ENCODE data around the gene ATG4C.

DNA sequence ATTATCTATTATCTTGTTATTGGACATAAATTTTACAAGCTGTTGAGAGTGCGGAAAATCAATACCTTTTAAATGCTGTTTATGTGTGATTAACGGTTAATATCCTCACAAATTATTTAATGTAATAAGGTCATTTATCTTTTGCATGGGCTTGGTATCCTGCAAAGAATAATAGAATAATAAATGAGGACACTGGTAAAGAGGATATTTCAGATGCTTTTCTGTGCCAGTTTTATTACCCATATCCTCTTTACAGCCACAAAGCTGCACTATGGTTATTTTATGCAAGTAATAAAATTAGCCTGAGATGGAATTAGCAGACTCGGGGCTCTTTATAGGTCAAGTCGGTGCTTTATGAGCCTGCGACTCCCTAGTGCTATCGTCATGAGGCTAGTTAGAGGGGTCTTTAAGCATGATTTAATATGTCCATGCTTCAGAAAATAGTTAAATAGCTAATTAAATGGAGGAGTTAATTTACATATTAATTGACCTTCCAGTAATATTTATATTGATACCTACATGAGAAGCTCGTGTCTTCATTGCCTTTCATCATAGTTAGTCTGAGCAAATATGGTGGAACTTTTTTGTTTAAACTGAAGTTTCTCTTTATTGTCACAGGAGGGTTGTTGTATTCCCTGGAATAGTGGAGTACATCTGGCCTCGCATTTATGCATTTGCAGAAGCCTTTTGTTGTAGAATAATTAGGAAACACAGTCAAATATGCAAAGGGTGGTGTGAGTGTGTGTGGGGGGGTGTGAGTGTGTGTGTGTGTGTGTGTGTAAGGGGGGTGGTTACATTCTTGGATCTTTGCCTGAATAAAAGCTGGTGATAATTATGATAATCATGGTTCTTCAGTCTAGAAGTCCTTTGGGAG is 120.3 kb downstream of the ATG4C start:
- TF ChIP-seq, protein P1, sequence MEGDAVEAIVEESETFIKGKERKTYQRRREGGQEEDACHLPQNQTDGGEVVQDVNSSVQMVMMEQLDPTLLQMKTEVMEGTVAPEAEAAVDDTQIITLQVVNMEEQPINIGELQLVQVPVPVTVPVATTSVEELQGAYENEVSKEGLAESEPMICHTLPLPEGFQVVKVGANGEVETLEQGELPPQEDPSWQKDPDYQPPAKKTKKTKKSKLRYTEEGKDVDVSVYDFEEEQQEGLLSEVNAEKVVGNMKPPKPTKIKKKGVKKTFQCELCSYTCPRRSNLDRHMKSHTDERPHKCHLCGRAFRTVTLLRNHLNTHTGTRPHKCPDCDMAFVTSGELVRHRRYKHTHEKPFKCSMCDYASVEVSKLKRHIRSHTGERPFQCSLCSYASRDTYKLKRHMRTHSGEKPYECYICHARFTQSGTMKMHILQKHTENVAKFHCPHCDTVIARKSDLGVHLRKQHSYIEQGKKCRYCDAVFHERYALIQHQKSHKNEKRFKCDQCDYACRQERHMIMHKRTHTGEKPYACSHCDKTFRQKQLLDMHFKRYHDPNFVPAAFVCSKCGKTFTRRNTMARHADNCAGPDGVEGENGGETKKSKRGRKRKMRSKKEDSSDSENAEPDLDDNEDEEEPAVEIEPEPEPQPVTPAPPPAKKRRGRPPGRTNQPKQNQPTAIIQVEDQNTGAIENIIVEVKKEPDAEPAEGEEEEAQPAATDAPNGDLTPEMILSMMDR (IDR thresholded peaks at IDR 0.05; ENCODE audit: low read depth, low read length, poor library complexity, severe bottlenecking), result no peak
- no peak for TF ChIP-seq EZH2phosphoT487 (IDR thresholded peaks at IDR 0.05; ENCODE audit: borderline replicate concordance, low read length)
